DMS153 (cell line): Measurements from ENCODE around the gene FALEC.
"Not testable (repeated sequence)": the region's sequence is repeated elsewhere in the genome, so short reads cannot be mapped to it uniquely, and the experiment has no call there.

Experiments
- DNase-seq: peaks from one replicate; lab custom pipeline; 2025; lab: John Stamatoyannopoulos, UW

The FALEC gene

GRCh38 chr1:150574260-150575071, 58.9 kb downstream of the FALEC start:
- DNase-seq, result no peak

- DNase-seq, result no peak
Measured at GRCh38 chr1:150575072-150575489, 59.5 kb downstream of the FALEC start.

- DNase-seq, result peak; percentile 37
Measured at GRCh38 chr1:150575518-150576366, 60.2 kb downstream of the FALEC start.

GRCh38 chr1:150576367-150576711, 60.8 kb downstream of the FALEC start:
- DNase-seq, result no peak

GRCh38 chr1:150576794-150577556, 61.4 kb downstream of the FALEC start:
- DNase-seq, result no peak

- peak; percentile 13 for DNase-seq
Measured at GRCh38 chr1:150577557-150578271, 62.2 kb downstream of the FALEC start.

GRCh38 chr1:150578272-150579109, 62.9 kb downstream of the FALEC start:
- DNase-seq, result peak; percentile 56

GRCh38 chr1:150579110-150579944, 63.8 kb downstream of the FALEC start, which contains the start of gene MCL1:
TSS of gene MCL1 (minus strand) at chr1:150579610. CDS start at chr1:150579530, 80 bp downstream.
- DNase-seq, result peak; percentile 98

GRCh38 chr1:150579945-150580642, 64.5 kb downstream of the FALEC start:
- DNase-seq, result peak; percentile 50

- DNase-seq, result not testable (repeated sequence)
Measured at GRCh38 chr1:150580966-150581365, 65.4 kb downstream of the FALEC start.

GRCh38 chr1:150581437-150581836, 65.9 kb downstream of the FALEC start:
- DNase-seq, result not testable (repeated sequence)

GRCh38 chr1:150581962-150582361, 66.4 kb downstream of the FALEC start:
- not testable (repeated sequence) for DNase-seq

- no peak for DNase-seq
Measured at GRCh38 chr1:150582371-150582770, 66.8 kb downstream of the FALEC start.
